ENCODE measurements around the gene PIEZO2. TPM values are rescaled to one million over a fixed set of nuclear protein-coding genes. Genes with fewer than 3 reads are reported as not detected.

PIEZO2 gene
- total and polyA plus RNA-seq, 12 donors = 0.07 to 1.4 (median 0.25) TPM; not detected in 1

- intact Hi-C loops (cut with DNase I) = loop anchor here in 1 of 10 donors (10.0 kb wide), 1 partner anchor 712 kb away; no protein-coding TSS in a partner anchor
- no peak overlapping the region for H3K27ac ChIP-seq
- peaks cover 0 to 3% (median 0%) of the 10 kb centered on the region in 7 donors for H3K27me3 ChIP-seq
- WGBS, 2 donors = 39 to 72% methylated on average over 4 of the region's 4 CpGs
- H3K36me3 ChIP-seq = no peaks in the 10 kb centered on the region
- ATAC-seq = no peak
- peaks cover 0 to 7% (median 0%) of the 10 kb centered on the region in 9 donors for H3K4me1 ChIP-seq
- H3K4me3 ChIP-seq = no peak overlapping the region
- DNase-seq = no peak
- H3K9me3 ChIP-seq = no peaks in the 10 kb centered on the region
- TF ChIP-seq CTCF (IDR thresholded peaks at IDR 0.05) = no peak
Measured at GRCh38 chr18:10842371-10842770, 307.0 kb downstream of the PIEZO2 start.

- peaks cover 0 to 3% (median 0%) of the 10 kb centered on the region in 7 donors for H3K27me3 ChIP-seq
- no peak overlapping the region for H3K4me3 ChIP-seq
- intact Hi-C loops (cut with DNase I) = loop anchor here in 1 of 10 donors (10.0 kb wide), 1 partner anchor 714 kb away; no protein-coding TSS in a partner anchor
- H3K27ac ChIP-seq = no peak overlapping the region
- H3K4me1 ChIP-seq = peaks cover 0 to 7% (median 0%) of the 10 kb centered on the region in 9 donors
- H3K9me3 ChIP-seq = no peaks in the 10 kb centered on the region
- ATAC-seq (peak in 1 of 8 donors; percentile 46), DNase-seq (no peak)
- no peaks in the 10 kb centered on the region for H3K36me3 ChIP-seq
- no peak for TF ChIP-seq CTCF (IDR thresholded peaks at IDR 0.05)
Measured at GRCh38 chr18:10841203-10841602, 308.2 kb downstream of the PIEZO2 start.

GRCh38 chr18:10840743-10841142, 308.6 kb downstream of the PIEZO2 start:
- intact Hi-C loops (cut with DNase I) = loop anchor here in 1 of 10 donors (10.0 kb wide), 1 partner anchor 714 kb away; no protein-coding TSS in a partner anchor
- no peaks in the 10 kb centered on the region for H3K36me3 ChIP-seq
- no peak overlapping the region for H3K4me3 ChIP-seq
- H3K27ac ChIP-seq = no peak overlapping the region
- peaks cover 0 to 7% (median 0%) of the 10 kb centered on the region in 9 donors for H3K4me1 ChIP-seq
- H3K9me3 ChIP-seq = no peaks in the 10 kb centered on the region
- H3K27me3 ChIP-seq = peaks cover 0 to 3% (median 0%) of the 10 kb centered on the region in 7 donors
- WGBS, 2 donors = 43 to 46% methylated on average over 2 of the region's 2 CpGs
- no peak for ATAC-seq
- no peak for DNase-seq
- TF ChIP-seq CTCF (IDR thresholded peaks at IDR 0.05) = no peak

- intact Hi-C loops (cut with DNase I) = no loop called here
- Histone ChIP-seq H3K27ac (no peak overlapping the region), H3K9me3 (no peaks in the 10 kb centered on the region), H3K4me3 (no peak overlapping the region), H3K27me3 (peaks cover 0 to 3% (median 0%) of the 10 kb centered on the region in 7 donors), H3K36me3 (no peaks in the 10 kb centered on the region), H3K4me1 (peaks cover 0 to 7% (median 0%) of the 10 kb centered on the region in 9 donors)
- DNase-seq = no peak
- no peak for ATAC-seq
- TF ChIP-seq CTCF (IDR thresholded peaks at IDR 0.05) = no peak
- WGBS, 2 donors = 60 to 73% methylated on average over 1 of the region's 1 CpG
Measured at GRCh38 chr18:10839421-10839820, 309.9 kb downstream of the PIEZO2 start.
